Measurements from ENCODE around the gene UQCRHL.
A peak's percentile ranks its signal among the peaks of the same experiment; 100 is the strongest.
"Not testable (repeated sequence)": the region's sequence is repeated elsewhere in the genome, so short reads cannot be mapped to it uniquely, and the experiment has no call there.

The UQCRHL gene

GRCh38 chr1:15807549-15807948 is at the start of gene UQCRHL:
UQCRHL (minus strand) TSS chr1:15807649; CDS start chr1:15807649, 0 bp downstream.
- DNase-seq (ENCODE audit: low read depth in 2 of 2): not testable (repeated sequence)

GRCh38 chr1:15856888-15857287 is 49.4 kb upstream of the UQCRHL start:
- DNase-seq (ENCODE audit: low read depth in 2 of 2): no peak

GRCh38 chr1:15852828-15853302 is 45.4 kb upstream of the UQCRHL start:
- DNase-seq (ENCODE audit: low read depth in 2 of 2): no peak

- no peak for DNase-seq (ENCODE audit: low read depth in 2 of 2)
Observed at GRCh38 chr1:15852036-15852827, 44.8 kb upstream of the UQCRHL start.

DNA sequence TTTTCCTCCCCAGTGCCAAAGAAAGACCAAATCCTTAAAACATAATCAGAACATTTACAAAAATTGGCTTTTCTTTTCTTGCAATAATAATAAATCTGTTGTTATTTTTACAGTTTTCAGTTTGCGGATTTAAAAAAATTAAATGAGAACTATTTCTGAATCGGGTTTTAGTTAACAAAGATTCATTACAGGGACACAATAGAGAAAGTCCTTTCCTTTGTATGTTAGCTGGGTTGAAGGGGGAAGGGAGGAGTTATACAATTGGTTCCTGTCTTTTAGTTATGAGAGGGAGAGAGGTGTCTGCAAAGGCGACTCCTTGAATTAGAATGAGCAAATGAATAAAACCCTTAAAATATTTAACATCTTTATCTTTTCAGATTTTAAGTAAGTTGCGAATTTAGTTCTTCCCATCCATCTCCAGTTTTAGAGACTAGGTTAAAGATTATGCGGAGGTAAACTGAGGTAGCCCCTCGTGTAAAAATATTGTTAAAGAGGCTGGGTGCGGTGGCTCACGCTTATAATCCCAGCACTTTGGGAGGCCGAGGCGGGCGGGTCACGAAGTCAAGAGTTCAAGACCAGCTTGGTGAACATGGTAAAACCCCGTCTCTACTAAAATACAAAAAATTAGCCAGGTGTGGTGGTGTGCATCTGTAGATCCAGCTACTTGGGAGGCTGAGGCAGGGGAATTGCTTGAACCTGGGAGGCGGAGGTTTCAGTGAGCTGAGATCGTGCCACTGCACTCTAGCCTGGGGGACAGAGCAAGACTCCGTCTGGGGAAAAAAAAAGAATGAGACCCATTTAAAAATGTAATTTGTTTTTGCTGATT is 44.0 kb upstream of the UQCRHL start:
- DNase-seq (ENCODE audit: low read depth in 2 of 2): no peak

GRCh38 chr1:15850471-15851001 is 43.1 kb upstream of the UQCRHL start:
- DNase-seq (ENCODE audit: low read depth in 2 of 2): no peak

DNA sequence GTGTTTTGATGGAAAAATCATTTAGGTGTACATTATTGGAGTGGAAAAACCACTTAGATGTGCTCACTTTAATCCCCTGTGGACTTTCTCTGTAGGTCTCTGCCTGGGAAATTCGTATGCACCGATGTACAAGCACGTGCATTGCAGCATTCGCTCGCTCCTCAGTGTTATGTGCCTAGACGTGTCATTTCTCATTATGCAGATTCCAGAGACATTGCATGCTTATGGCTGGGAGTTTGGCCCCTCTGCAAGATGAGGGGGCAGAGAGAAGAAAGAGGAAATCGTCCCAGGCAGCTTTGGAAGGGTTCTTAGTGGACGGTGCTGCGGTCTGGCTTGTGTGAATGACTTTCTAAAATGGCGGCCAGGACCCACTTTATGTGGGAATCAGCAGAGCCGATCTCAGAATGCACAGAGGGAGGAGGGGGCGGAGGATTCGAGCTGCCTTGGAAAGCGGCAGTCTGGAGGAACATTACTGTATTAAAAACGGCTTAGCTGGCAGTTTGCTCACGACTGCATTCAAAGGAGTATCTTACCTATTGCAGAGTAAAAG is 42.4 kb upstream of the UQCRHL start:
- no peak for DNase-seq (ENCODE audit: low read depth in 2 of 2)

- DNase-seq (ENCODE audit: low read depth in 2 of 2): peak; percentile 62 to 68
Observed at GRCh38 chr1:15848929-15849774, 41.7 kb upstream of the UQCRHL start.

DNA sequence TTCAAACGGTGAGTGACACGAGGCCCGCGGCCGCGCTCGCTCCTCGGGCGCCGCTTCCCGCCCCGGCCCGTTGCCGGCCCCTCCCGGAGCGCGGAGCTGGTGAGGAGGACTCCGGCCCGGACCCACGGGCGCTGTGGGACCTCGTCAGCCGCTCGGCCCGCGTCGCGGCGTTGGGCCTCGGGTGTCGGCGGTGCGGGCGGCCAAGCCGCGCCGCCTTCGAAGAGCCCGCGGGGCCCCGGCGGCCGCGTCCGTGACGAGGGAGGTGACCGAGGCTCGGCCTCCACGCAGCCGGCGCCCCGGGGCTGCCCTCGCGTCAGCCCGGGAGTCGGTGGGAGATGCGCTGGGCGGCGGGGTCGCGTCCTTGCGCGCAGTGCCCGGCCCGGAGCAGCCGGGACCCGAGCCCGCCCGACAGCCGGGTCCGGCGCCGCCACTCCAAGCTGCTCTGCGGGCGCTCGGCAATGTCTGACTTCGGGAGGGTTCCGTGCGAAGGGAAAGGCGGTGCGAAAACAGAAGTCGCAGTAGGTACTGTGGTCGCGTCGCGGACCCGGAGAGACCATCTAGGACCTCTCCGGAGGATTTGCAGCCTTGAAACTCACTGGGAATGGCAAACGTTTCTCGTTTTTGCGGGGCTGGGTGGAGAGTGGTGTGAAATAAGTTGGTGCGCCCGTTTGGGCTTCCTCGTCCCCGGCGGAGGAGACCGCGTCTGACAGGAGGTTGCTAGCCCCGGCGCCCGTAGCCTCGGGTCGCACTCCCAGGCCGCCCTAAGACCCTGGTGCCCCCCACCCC is 40.9 kb upstream of the UQCRHL start:
- DNase-seq (ENCODE audit: low read depth in 2 of 2): peak in 1 of 2 donors; percentile 19

DNA sequence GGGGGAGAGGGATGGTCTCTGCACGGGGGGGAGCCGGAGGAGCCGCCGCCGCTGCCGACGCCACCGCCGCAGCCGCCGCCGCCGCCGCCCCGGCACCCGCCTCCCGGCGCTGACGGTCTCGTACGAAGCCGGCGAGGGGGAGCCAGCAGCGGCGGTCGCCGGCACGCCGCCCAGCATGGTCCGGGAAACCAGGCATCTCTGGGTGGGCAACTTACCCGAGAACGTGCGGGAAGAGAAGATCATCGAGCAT is 40.4 kb upstream of the UQCRHL start:
- DNase-seq (ENCODE audit: low read depth in 2 of 2): no peak

DNA sequence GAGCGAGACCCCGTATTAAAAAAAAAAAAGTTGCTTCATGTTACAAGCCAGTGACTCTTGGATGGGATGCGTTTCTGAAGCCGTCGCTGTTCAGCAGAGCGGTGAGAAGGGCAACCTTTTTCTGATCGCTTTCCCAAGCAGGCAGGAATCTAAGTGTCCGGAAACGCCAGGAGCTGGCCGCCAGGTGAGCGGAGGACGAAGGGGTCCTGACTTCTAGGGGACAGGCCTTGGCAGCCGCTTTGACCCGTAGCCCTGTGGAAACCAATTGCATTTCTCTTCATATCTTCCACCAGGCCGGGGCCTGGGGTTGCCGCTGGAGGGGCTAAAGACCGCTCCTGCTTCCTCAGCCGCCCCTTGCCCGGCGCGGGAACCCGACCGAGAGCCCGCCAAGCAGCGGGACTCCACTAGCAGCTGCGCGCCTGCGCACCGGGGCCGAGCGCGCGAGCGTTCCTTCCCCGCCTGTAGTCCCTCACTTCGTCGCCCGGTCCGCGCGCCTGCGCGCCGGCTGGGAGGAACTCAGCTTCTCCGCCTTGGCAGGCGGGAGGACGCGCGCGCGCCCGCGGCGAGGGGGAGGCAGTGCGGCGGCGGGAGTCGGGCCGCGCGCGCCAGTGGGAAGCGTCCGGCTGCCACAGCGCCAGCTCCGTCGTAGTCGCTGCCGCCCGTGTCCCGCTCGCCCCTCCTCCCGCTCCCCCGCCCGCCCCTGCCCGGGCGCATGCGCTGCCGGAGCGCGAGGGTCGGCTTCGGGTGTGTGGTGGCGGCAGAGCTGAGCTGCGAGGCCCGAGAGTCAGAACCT is 39.8 kb upstream of the UQCRHL start, which contains the start of gene SPEN:
Gene SPEN, plus strand, starts transcription at position 608 of the 793 bp plus-strand sequence. CDS start 361 bp downstream, outside the sequence.
- peak; percentile 96 to 97 for DNase-seq (ENCODE audit: low read depth in 2 of 2)

DNA sequence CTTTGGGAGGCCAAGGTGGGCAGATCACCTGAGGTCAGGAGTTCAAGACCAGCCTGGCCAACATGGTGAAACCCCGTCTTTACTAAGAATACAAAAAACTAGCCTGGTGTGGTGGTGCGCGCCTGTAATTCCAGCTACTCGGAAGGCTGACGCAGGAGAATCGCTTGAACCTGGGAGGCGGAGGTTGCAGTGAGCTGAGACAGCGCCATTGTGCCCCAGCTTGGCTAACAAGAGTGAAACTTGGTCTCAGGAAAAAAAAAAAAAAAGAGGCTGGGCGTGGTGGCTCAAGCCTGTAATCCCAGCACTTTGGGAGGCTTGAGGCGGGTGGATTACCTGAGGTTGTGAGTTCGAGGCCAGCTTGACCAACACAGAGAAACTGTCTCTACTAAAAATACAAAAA is 38.6 kb upstream of the UQCRHL start:
- DNase-seq (ENCODE audit: low read depth in 2 of 2): not testable (repeated sequence)

DNA sequence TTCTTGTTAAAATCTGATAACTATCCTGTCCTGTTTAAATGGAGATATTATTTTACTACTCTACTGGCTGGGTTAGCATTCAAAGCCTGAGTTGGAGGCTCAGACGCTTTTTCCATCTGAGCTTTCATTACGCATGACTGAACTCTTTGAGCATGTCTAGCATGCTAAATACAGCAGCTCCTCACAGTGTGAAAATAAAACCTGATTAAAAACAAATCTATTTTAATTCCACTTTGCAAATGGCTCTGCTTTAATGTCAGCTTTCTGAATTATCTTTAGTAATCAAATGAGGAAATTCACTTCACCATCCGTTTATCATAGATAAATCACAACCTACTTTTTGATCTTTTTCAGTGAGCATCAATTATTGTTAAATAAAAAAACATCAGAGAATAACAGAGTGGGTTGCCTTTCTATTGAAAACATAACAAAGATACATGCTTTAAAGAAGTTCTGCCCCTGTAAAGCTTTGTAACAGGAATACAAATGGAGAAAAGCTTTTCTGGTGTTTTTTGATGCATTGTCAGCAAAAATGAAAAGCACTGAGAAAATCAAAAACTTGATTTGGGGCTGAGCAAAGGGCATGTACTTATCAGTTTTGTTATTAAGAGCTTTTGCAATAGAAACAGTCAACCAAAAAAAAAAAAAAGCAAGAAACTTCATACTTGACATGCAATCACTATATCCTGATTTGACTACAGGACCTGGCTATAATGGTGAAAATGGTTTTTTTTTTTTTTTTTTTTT is 36.5 kb upstream of the UQCRHL start:
- no peak for DNase-seq (ENCODE audit: low read depth in 2 of 2)

DNA sequence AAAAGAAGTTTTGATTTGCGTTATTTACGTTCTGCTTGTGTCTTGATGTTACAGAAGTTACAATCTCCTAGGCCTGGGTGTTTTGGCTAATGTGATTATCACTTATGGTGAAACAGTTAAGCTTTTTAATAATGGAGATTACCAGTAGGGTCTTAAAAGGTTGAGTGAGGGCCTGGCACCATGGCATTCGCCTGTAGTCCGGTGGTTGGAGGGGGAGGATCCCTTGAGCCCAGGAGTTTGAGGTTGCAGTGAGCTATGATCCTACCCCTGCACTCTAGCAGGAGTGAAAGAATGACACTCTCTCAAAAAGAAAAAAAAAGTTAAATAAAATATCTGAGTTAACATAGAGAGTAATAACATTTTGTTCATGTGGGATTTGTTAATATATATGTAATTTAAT is 31.3 kb upstream of the UQCRHL start:
- no peak for DNase-seq (ENCODE audit: low read depth in 2 of 2)

DNA sequence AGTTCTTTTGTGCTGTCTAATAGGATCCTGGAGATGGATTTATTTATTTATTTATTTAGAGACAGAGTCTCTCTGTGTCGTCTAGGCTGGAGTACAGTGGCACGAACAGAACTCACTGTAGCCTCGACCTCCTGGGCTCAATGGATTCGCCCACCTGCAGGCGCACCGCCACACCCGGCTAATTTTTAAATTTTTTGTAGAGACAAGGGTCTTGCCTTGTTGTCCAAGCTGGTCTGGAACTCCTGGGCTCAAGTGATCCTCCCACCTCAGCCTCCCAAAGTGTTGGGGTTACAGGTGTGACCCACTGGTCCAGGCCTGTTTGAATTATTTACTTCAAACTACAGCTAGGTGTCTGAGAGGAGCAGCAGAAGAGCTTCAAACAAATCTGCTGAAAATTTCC is 30.5 kb upstream of the UQCRHL start:
- no peak for DNase-seq (ENCODE audit: low read depth in 2 of 2)

- peak in 1 of 2 donors; percentile 32 for DNase-seq (ENCODE audit: low read depth in 2 of 2)
Observed at GRCh38 chr1:15836772-15837669, 29.6 kb upstream of the UQCRHL start.

- DNase-seq (ENCODE audit: low read depth in 2 of 2): not testable (repeated sequence)
Observed at GRCh38 chr1:15836511-15836771, 29.0 kb upstream of the UQCRHL start.

Measured in stimulated activated CD4-positive, alpha-beta T cell treated with anti-CD3 and anti-CD28 coated beads, Interleukin-15, amount 100 ng/mL, for 48 hours (primary cell).